Limb (tissue), 2 donors: Measurements from ENCODE around the gene ZNHIT3.
"Not testable (repeated sequence)": the region's sequence is repeated elsewhere in the genome, so short reads cannot be mapped to it uniquely, and the experiment has no call there.

Experiments
- DNase-seq, 2 donors: peaks; one replicate each; pipeline ENCODE4 v3.0.0-alpha.2; 2016; ENCODE audit errors: extremely low spot score in 2 of 2

Gene ZNHIT3

GRCh38 chr17:36486204-36487194 lies at the start of gene ZNHIT3:
Gene ZNHIT3, plus strand, starts transcription at chr17:36486681. Its CDS starts 19 bp downstream, at chr17:36486700.
- peak; percentile 91 to 97 for DNase-seq

GRCh38 chr17:36441792-36442191 lies 44.7 kb upstream of the ZNHIT3 start:
- not testable (repeated sequence) for DNase-seq

GRCh38 chr17:36443777-36444176 lies 42.7 kb upstream of the ZNHIT3 start:
- no peak for DNase-seq

GRCh38 chr17:36449997-36450396 lies 36.5 kb upstream of the ZNHIT3 start:
- not testable (repeated sequence) for DNase-seq

- DNase-seq, result not testable (repeated sequence)
These were observed 33.6 kb upstream of the ZNHIT3 start for GRCh38 chr17:36452888-36453287.

GRCh38 chr17:36457701-36458100 lies 28.8 kb upstream of the ZNHIT3 start:
- not testable (repeated sequence) for DNase-seq

- DNase-seq, result no peak
These were observed 27.4 kb upstream of the ZNHIT3 start for GRCh38 chr17:36459045-36459444.

GRCh38 chr17:36459601-36460000 lies 26.9 kb upstream of the ZNHIT3 start:
- no peak for DNase-seq

- no peak for DNase-seq
These were observed 26.1 kb upstream of the ZNHIT3 start for GRCh38 chr17:36460265-36460937.

GRCh38 chr17:36461330-36462110 lies 25.0 kb upstream of the ZNHIT3 start:
- DNase-seq, result no peak

GRCh38 chr17:36463916-36464764 lies 22.3 kb upstream of the ZNHIT3 start:
- peak; percentile 60 to 83 for DNase-seq

- no peak for DNase-seq
These were observed 21.8 kb upstream of the ZNHIT3 start for GRCh38 chr17:36464765-36465088.

- DNase-seq, result no peak
These were observed 17.4 kb upstream of the ZNHIT3 start for GRCh38 chr17:36468903-36469635.

GRCh38 chr17:36469733-36470132 lies 16.7 kb upstream of the ZNHIT3 start:
- DNase-seq, result no peak

GRCh38 chr17:36470499-36470898 lies 16.0 kb upstream of the ZNHIT3 start:
- DNase-seq, result no peak

- no peak for DNase-seq
These were observed 11.9 kb upstream of the ZNHIT3 start for GRCh38 chr17:36474571-36474970.

GRCh38 chr17:36475346-36475970 lies 11.0 kb upstream of the ZNHIT3 start:
- DNase-seq, result no peak

GRCh38 chr17:36481829-36482228 lies 4.7 kb upstream of the ZNHIT3 start:
- no peak for DNase-seq

GRCh38 chr17:36482611-36483504 lies 3.6 kb upstream of the ZNHIT3 start:
- DNase-seq, result peak; percentile 72 to 91
